ENCODE data around the gene ALDH1L2.

The ALDH1L2 gene

GRCh38 chr12:105083031-105083430 is 1.2 kb downstream of the ALDH1L2 start:
- DNase-seq: no peak

DNA sequence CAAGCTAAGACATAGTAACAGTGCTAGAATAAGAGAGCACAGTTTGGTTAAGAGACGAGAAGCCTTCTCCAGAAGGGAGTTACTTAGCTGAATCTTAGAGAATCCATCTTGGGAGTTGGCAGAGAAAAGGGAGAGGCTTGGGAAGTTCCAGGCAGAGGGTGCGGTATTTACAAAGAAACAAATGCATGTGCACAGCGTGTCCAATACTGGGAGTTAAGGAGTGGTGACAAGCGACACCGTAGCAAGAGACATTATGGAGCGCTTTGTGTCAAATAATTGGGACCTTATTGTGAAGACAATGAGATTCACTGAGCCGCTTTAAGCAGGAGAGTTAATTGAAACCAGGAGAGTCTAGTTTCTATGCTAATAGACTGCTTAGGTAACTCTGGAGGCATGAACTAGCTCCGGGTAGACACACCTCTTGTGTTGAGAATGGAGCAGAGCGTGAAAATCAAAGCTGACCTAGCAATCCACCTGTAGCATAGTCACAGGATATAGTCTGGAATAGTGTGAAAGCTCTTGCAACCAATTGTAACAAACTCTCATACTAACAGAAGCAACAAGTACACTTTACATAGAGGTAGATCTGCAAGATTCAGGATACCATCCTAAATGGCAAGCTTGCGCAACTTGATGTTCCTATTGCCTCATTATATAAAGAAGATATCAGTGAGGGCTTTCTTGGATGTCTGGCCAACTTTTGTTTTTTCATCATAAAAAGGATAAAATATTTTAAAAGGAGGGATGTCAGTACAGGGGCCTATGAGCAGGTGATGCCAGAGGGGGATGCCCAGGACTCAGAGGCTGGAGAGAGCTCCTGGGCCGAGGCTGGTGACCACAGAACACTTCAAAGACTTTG is 5.3 kb downstream of the ALDH1L2 start:
- no peak for DNase-seq

GRCh38 chr12:105077435-105077834 is 6.8 kb downstream of the ALDH1L2 start:
- DNase-seq: no peak

GRCh38 chr12:105076913-105077312 is 7.3 kb downstream of the ALDH1L2 start:
- DNase-seq: no peak

DNA sequence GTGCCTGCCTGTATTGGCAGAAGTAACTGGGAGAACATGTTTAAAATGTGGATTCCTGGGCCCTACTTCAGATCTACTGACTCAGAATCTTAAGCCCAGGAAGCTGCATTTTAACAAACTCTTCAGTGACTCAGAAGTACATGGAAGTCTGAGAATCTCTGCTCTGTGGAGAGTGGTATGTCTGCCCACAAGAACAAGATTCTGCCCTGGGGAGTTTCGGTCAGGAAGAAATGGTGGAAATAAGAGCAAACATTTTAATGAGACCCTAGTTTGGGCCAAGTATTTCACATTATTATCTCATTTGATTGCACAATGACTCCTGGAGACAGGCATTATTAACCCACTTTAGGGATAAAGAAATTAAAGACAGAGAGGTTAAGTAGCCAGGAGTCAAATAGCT is 8.2 kb downstream of the ALDH1L2 start:
- no peak for DNase-seq

GRCh38 chr12:105072888-105073488 is 11.3 kb downstream of the ALDH1L2 start:
- DNase-seq: no peak

DNA sequence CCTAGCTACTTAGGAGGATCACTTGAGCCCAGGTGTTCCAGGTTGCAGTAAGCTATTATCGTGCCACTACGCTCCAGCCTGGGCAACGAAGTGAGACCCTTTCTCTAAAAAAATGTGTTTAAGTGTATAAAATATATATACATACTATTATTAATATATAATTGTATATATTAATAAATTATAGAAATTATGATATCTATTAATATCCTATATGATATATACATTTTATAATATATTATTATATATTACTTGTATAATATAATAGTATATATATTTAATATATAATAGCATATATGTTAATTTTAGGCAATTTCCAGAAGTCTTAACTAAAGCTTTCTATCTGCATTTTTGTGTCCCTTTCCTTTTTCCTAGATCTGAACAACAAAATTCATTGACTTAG is 12.3 kb downstream of the ALDH1L2 start:
- no peak for DNase-seq

DNA sequence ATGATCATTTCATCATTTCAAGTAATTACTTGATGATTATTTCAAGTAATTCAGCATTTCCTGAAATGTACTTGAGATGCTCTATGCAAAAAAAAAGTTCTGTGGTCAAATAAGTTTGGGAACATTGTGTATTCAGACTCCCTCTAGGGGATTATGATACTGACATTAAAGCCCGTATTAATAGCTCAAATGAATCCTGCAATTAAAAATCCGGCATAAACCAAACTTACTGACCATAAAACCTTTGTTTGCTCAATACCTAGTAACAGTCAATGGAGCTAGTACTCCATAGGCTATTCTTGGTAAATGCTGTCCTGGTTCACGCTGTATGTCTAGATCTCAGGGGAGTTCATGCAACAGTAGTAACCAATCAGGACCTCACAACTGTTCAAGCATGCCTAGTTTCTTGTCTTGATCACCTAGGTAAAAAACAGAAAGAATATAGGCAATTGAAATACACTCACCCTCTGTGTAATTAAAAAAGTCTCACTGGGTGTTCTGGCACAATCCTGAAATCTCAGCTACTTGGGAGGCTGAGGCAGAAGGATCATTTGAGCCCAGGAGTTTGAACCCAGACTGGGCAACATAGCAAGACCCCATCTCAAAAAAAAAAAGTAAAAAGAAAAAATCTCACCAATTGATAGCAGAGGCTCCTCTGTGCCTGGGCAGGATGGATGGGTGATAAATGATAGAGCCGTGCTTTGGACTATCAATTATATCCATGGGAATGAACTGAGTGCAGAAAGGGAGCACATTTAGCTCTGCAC is 14.1 kb downstream of the ALDH1L2 start:
- no peak for DNase-seq

GRCh38 chr12:105067511-105068031 is 16.7 kb downstream of the ALDH1L2 start:
- no peak for DNase-seq

- no peak for DNase-seq
Observed at GRCh38 chr12:105064564-105065178, 19.6 kb downstream of the ALDH1L2 start.

GRCh38 chr12:105060715-105061378 is 23.4 kb downstream of the ALDH1L2 start:
- DNase-seq: no peak

GRCh38 chr12:105057174-105057573 is 27.1 kb downstream of the ALDH1L2 start:
- DNase-seq: no peak

- DNase-seq: peak; percentile 83
Observed at GRCh38 chr12:105053116-105053572, 31.1 kb downstream of the ALDH1L2 start.

GRCh38 chr12:105051981-105052380 is 32.3 kb downstream of the ALDH1L2 start:
- DNase-seq: no peak

- no peak for DNase-seq
Observed at GRCh38 chr12:105048315-105048714, 35.9 kb downstream of the ALDH1L2 start.

- DNase-seq: no peak
Observed at GRCh38 chr12:105047308-105047707, 37.0 kb downstream of the ALDH1L2 start.

DNA sequence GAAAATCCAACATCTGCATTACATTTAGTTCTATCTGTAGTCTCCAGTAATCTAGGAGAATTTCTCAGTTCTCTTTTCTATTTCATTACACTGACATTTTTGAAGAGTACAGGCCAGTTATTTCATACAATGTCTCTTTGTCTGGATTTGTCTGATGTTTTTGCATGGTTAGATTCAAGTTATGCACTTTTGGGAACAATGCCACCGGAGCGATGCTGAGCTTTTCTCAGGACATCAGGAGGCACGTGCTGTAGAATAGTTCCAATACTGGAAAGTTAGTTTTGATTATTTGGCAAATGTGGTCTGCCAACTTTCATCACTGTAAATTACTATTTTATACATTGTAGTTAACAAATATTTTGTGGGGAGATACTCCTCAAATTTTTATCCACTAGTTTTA is 43.1 kb downstream of the ALDH1L2 start:
- no peak for DNase-seq

GRCh38 chr12:105040476-105040875 is 43.8 kb downstream of the ALDH1L2 start:
- no peak for DNase-seq

DNA sequence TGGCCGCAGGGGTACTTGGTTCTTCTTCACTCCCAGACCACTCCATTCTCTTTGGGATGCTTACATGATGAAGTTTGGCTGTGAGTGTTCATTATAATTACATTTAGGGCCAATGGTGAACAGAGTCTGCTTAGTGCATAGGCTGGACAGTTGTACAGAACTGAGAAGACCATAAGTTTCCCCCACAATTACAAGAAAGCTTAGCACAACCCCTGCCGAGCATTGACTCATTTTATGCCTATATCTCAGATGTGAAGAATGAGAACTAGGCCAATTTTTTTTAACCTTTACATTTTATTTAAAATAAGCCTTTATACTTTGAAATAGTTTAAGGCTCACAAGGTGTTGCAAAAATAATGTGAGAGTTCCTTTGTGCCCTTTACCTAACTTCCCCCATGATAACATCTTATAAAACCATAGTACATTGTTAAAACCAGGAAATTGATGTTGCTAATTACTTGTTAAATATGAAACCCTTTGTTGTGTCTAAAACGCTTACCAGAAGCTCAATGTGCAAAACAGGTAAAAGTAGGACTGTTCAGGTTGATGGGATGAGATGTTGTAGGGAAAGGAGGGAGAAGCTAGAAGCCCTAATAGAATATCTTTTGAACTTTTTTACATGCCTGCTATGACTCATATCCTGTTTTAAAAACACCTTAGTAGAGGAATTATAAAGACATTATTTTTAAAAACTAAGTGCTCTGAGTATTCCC is 47.2 kb downstream of the ALDH1L2 start:
- no peak for DNase-seq

DNA sequence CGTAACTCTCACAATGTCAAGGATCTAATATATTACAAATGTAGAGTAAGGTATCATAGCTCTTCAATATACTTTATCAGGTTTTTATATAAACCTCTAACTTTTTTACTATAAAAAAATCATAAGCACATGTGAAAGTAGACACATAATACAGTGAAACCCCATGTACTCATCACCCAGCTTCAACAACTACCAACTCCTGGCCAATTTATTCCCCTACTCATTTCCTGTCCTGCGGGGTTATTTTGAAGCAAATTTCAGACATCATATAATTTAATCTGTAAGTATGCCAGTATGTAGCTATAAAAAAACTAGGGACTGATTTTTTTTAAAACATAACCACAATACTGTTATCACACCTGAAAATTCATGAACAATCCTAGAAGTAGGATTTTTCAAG is 50.4 kb downstream of the ALDH1L2 start:
- no peak for DNase-seq

- DNase-seq: no peak
Observed at GRCh38 chr12:105032703-105033357, 51.4 kb downstream of the ALDH1L2 start.
